ENCODE data around the gene PSMF1. TPM values are rescaled to one million over a fixed set of nuclear protein-coding genes. Genes with fewer than 3 reads are reported as not detected.

PSMF1 gene
- total and polyA plus RNA-seq, 2 experiments from 2014 or later = 73.7 to 84.2 TPM

DNA sequence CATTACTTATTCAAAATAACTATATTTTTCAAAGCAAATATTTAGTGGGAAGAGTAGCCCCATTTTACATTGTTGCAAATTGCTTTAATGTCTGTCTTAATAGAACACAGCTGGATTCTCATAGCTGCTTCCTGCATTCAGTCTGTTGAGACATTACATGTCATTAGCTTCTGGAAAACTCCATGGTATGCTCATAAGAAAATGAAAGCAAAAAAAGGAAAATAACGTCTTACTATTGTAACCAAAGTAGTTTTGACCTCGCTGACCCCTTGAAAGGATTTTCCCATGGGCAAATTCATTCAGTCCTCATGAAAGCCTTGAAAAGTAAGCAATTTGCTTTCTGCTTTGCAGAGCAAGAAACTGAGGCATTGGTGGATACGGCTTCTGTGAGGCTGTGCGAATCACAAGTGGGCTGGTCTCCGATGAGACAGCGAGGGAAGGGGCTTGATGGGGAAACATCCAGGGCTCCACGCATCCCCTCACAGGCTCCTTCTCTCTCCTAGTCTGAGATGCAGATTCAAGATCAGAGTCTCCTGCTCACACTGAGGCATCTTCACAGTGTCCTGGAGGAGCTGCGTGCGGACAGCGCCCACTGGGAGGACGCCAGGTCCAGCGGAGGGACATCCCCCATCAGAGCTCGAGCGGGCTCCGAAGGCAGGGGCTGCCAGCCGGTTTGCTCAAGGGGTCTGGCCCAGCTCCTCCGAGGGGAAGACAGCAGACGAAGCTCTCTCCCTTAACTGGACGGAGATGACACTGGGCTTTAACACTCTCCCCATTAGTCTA lies 88.2 kb downstream of the PSMF1 start:
- no peaks in the 10 kb centered on the region; the same call in 1 of the 2 replicates for H4K20me1 ChIP-seq (replicated peaks; ENCODE audit: insufficient read depth)
- TF ChIP-seq STAT1 (IDR thresholded peaks at IDR 0.05; ENCODE audit: unreplicated experiment) = no peak
- no peak for TF ChIP-seq CREB1 (CRISPR knock-in tag; IDR thresholded peaks at IDR 0.05; ENCODE audit: low read depth)
- TF ChIP-seq EZH2 (IDR thresholded peaks at IDR 0.05; ENCODE audit: low read depth, unreplicated experiment) = no peak
- TF ChIP-seq ZNF114 (CRISPR knock-in tag; IDR thresholded peaks at IDR 0.05) = no peak
- TF ChIP-seq JUNB (IDR thresholded peaks at IDR 0.05; ENCODE audit: unreplicated experiment) = no peak
- no peaks in the 10 kb centered on the region for H3K9me2 ChIP-seq (ENCODE audit: insufficient read depth)
- no peaks in the 10 kb centered on the region for H3K27me3 ChIP-seq (ENCODE audit: insufficient read depth)
- Mint-ChIP-seq H3K4me1 (no peaks in the 10 kb centered on the region), H3K9me3 (no peaks in the 10 kb centered on the region), H3K4me3 (no peak overlapping the region), H3K27me3 (ENCODE audit: insufficient read depth, low read depth, poor library complexity) (peaks cover 1% of the 10 kb centered on the region), H3K27ac (no peak overlapping the region), H3K36me3 (ENCODE audit: low read depth) (no peaks in the 10 kb centered on the region)
- no peak overlapping the region for H3K4me2 ChIP-seq
- no peak for ATAC-seq
- DNase-seq (ENCODE audit: low spot score) = no peak
- no peak overlapping the region for H3K27ac ChIP-seq (ENCODE audit: low read depth)
- no peaks in the 10 kb centered on the region for H3K79me2 ChIP-seq (replicated peaks; ENCODE audit: insufficient read depth)
- peak overlapping the region; percentile 56; the same call in 1 of the 2 replicates for H2AFZ ChIP-seq
- H3K36me3 ChIP-seq (ENCODE audit: insufficient read depth) = no peaks in the 10 kb centered on the region
- no peaks in the 10 kb centered on the region for H3F3A ChIP-seq (replicated peaks; ENCODE audit: low read depth)
- no peaks in the 10 kb centered on the region for H3K4me1 ChIP-seq (ENCODE audit: insufficient read depth)
- H3K4me3 ChIP-seq = no peak overlapping the region

DNA sequence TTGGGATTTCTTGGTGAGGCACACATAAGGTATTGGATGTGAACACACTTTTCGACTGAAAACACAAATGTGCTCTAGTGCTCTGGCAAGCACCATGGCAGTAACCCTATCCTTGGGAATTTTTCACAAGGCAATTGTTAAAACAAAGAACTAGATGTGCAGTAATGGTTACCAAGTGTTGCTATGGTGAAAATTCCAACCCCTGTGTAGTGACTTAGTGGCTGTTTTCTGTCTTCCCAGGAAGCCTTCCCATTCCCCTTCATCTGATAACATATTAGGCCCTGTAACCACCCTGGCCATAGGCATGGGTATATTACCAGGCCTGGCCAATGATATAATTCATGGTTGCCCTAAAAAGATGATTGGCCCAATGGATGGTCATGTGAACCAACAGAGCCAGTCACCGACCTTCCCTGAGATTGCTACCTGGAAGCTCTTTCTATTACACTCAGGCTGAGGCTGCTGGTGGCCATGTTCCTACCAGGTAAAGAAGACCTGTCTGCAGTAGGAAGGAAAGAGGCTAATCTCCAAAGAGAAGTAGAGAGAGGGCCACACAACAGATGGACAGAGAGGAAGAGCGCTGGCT lies 89.0 kb downstream of the PSMF1 start:
- peaks cover 6% of the 10 kb centered on the region for H3K4me1 Mint-ChIP-seq
- no peaks in the 10 kb centered on the region; the same call in 1 of the 2 replicates for H4K20me1 ChIP-seq (replicated peaks; ENCODE audit: insufficient read depth)
- H2AFZ ChIP-seq = peak overlapping the region; percentile 59; the same call in 1 of the 2 replicates
- no peaks in the 10 kb centered on the region for H3K9me2 ChIP-seq (ENCODE audit: insufficient read depth)
- H3K9me3 Mint-ChIP-seq = no peaks in the 10 kb centered on the region
- H3K4me1 ChIP-seq (ENCODE audit: insufficient read depth) = peaks cover 7% of the 10 kb centered on the region
- H3F3A ChIP-seq (replicated peaks; ENCODE audit: low read depth) = no peaks in the 10 kb centered on the region
- no peak overlapping the region for H3K4me3 Mint-ChIP-seq
- no peak for ATAC-seq
- no peaks in the 10 kb centered on the region for H3K36me3 ChIP-seq (ENCODE audit: insufficient read depth)
- no peak for DNase-seq (ENCODE audit: low spot score)
- no peak overlapping the region for H3K4me2 ChIP-seq
- H3K27ac Mint-ChIP-seq = no peak overlapping the region
- no peaks in the 10 kb centered on the region for H3K79me2 ChIP-seq (replicated peaks; ENCODE audit: insufficient read depth)
- peaks cover 1% of the 10 kb centered on the region for H3K27me3 Mint-ChIP-seq (ENCODE audit: insufficient read depth, low read depth, poor library complexity)
- H3K36me3 Mint-ChIP-seq (ENCODE audit: low read depth) = no peaks in the 10 kb centered on the region
- H3K27me3 ChIP-seq (ENCODE audit: insufficient read depth) = no peaks in the 10 kb centered on the region
- no peak overlapping the region for H3K4me3 ChIP-seq
- H3K27ac ChIP-seq (ENCODE audit: low read depth) = no peak overlapping the region
- no peak for TF ChIP-seq NANOG (IDR thresholded peaks at IDR 0.05; ENCODE audit: borderline replicate concordance)
- no peak for TF ChIP-seq JUNB (IDR thresholded peaks at IDR 0.05; ENCODE audit: unreplicated experiment)
- TF ChIP-seq ZNF114 (CRISPR knock-in tag; IDR thresholded peaks at IDR 0.05) = no peak
- TF ChIP-seq STAT1 (IDR thresholded peaks at IDR 0.05; ENCODE audit: unreplicated experiment) = no peak
- TF ChIP-seq POLR2AphosphoS5 (IDR thresholded peaks at IDR 0.05; ENCODE audit: low read depth) = no peak
- no peak for TF ChIP-seq EZH2 (IDR thresholded peaks at IDR 0.05; ENCODE audit: low read depth, unreplicated experiment)
- TF ChIP-seq, protein P1, sequence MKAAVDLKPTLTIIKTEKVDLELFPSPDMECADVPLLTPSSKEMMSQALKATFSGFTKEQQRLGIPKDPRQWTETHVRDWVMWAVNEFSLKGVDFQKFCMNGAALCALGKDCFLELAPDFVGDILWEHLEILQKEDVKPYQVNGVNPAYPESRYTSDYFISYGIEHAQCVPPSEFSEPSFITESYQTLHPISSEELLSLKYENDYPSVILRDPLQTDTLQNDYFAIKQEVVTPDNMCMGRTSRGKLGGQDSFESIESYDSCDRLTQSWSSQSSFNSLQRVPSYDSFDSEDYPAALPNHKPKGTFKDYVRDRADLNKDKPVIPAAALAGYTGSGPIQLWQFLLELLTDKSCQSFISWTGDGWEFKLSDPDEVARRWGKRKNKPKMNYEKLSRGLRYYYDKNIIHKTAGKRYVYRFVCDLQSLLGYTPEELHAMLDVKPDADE (IDR thresholded peaks at IDR 0.05) = no peak
- TF ChIP-seq, protein P2, sequence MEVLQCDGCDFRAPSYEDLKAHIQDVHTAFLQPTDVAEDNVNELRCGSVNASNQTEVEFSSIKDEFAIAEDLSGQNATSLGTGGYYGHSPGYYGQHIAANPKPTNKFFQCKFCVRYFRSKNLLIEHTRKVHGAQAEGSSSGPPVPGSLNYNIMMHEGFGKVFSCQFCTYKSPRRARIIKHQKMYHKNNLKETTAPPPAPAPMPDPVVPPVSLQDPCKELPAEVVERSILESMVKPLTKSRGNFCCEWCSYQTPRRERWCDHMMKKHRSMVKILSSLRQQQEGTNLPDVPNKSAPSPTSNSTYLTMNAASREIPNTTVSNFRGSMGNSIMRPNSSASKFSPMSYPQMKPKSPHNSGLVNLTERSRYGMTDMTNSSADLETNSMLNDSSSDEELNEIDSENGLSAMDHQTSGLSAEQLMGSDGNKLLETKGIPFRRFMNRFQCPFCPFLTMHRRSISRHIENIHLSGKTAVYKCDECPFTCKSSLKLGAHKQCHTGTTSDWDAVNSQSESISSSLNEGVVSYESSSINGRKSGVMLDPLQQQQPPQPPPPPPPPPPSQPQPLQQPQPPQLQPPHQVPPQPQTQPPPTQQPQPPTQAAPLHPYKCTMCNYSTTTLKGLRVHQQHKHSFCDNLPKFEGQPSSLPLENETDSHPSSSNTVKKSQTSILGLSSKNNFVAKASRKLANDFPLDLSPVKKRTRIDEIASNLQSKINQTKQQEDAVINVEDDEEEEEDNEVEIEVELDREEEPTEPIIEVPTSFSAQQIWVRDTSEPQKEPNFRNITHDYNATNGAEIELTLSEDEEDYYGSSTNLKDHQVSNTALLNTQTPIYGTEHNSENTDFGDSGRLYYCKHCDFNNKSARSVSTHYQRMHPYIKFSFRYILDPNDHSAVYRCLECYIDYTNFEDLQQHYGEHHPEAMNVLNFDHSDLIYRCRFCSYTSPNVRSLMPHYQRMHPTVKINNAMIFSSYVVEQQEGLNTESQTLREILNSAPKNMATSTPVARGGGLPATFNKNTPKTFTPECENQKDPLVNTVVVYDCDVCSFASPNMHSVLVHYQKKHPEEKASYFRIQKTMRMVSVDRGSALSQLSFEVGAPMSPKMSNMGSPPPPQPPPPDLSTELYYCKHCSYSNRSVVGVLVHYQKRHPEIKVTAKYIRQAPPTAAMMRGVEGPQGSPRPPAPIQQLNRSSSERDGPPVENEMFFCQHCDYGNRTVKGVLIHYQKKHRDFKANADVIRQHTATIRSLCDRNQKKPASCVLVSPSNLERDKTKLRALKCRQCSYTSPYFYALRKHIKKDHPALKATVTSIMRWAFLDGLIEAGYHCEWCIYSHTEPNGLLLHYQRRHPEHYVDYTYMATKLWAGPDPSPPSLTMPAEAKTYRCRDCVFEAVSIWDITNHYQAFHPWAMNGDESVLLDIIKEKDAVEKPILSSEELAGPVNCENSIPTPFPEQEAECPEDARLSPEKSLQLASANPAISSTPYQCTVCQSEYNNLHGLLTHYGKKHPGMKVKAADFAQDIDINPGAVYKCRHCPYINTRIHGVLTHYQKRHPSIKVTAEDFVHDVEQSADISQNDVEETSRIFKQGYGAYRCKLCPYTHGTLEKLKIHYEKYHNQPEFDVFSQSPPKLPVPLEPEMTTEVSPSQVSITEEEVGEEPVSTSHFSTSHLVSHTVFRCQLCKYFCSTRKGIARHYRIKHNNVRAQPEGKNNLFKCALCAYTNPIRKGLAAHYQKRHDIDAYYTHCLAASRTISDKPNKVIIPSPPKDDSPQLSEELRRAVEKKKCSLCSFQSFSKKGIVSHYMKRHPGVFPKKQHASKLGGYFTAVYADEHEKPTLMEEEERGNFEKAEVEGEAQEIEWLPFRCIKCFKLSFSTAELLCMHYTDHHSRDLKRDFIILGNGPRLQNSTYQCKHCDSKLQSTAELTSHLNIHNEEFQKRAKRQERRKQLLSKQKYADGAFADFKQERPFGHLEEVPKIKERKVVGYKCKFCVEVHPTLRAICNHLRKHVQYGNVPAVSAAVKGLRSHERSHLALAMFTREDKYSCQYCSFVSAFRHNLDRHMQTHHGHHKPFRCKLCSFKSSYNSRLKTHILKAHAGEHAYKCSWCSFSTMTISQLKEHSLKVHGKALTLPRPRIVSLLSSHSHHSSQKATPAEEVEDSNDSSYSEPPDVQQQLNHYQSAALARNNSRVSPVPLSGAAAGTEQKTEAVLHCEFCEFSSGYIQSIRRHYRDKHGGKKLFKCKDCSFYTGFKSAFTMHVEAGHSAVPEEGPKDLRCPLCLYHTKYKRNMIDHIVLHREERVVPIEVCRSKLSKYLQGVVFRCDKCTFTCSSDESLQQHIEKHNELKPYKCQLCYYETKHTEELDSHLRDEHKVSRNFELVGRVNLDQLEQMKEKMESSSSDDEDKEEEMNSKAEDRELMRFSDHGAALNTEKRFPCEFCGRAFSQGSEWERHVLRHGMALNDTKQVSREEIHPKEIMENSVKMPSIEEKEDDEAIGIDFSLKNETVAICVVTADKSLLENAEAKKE (CRISPR knock-in tag; IDR thresholded peaks at IDR 0.05) = no peak
